H9 (cell line): ENCODE data around the gene SLC7A1. TPM values are rescaled to one million over a fixed set of nuclear protein-coding genes. Genes with fewer than 3 reads are reported as not detected.
A peak's percentile ranks its signal among the peaks of the same experiment; 100 is the strongest.

Experiments
- DNase-seq: peaks from one replicate; pipeline ENCODE4 v3.0.0-alpha.2; 2017
- H2AFZ ChIP-seq: one replicate; pipeline ENCODE4 v1.6.1; 2013; ENCODE audit warnings: mild to moderate bottlenecking, low read length, control low read depth, moderate library complexity
- H2AK5ac ChIP-seq: 2 replicates; pipeline ENCODE4 v1.6.1; 2013; ENCODE audit warnings: low read length, control low read depth, mixed read lengths; ENCODE audit not compliant: insufficient read length
- H2BK120ac ChIP-seq: one replicate; pipeline ENCODE4 v1.6.1; 2013; ENCODE audit warnings: low read depth, mild to moderate bottlenecking, low read length, control low read depth, inconsistent platforms; ENCODE audit not compliant: poor library complexity, severe bottlenecking
- H2BK12ac ChIP-seq: 2 replicates; pipeline ENCODE4 v1.6.1; 2013; ENCODE audit warnings: low read length, control low read depth, mixed read lengths, low read depth; ENCODE audit not compliant: insufficient read length
- H2BK15ac ChIP-seq: 2 replicates; pipeline ENCODE4 v1.6.1; 2013; ENCODE audit warnings: low read depth, low read length, control low read depth
- H2BK20ac ChIP-seq: one replicate; pipeline ENCODE4 v1.6.1; 2013; ENCODE audit warnings: low read depth, mild to moderate bottlenecking, low read length, control low read depth, inconsistent platforms; ENCODE audit not compliant: poor library complexity, severe bottlenecking
- H2BK5ac ChIP-seq: 2 replicates; pipeline ENCODE4 v1.6.1; 2013; ENCODE audit warnings: low read length, control low read depth, mixed read lengths; ENCODE audit not compliant: insufficient read length
- H3K14ac ChIP-seq: 2 replicates; pipeline ENCODE4 v1.6.1; 2013; ENCODE audit warnings: low read length, control low read depth; ENCODE audit not compliant: insufficient read depth
- H3K18ac ChIP-seq: 2 replicates; pipeline ENCODE4 v1.6.1; 2013; ENCODE audit warnings: low read depth, mild to moderate bottlenecking, mixed read lengths, low read length, control low read depth; ENCODE audit not compliant: insufficient read length
- H3K23ac ChIP-seq: 2 replicates; pipeline ENCODE4 v1.6.1; 2013; ENCODE audit warnings: low read length, control low read depth, mixed read lengths, low read depth; ENCODE audit not compliant: insufficient read length
- H3K23me2 ChIP-seq: 2 replicates; pipeline ENCODE4 v1.6.1; 2013; ENCODE audit warnings: low read depth, mild to moderate bottlenecking, mixed read lengths, low read length, control low read depth; ENCODE audit not compliant: insufficient read length, poor library complexity, severe bottlenecking
- H3K27ac ChIP-seq: 2 replicates; pipeline ENCODE4 v1.5.1; 2013; ENCODE audit warnings: low read length, control low read depth, mixed read lengths, low read depth; ENCODE audit not compliant: insufficient read length
- H3K27me3 ChIP-seq: 2 replicates; pipeline ENCODE4 v1.6.1; 2013; ENCODE audit warnings: low read length, control low read depth, inconsistent platforms; ENCODE audit not compliant: insufficient read depth
- H3K4ac ChIP-seq: 2 replicates; pipeline ENCODE4 v1.6.1; 2013; ENCODE audit warnings: low read depth, mild to moderate bottlenecking, control low read depth, inconsistent platforms, low read length, moderate library complexity
- H3K4me1 ChIP-seq: 2 replicates; pipeline ENCODE4 v1.6.1; 2013; ENCODE audit warnings: low read length, control low read depth, inconsistent platforms; ENCODE audit not compliant: insufficient read depth
- H3K4me2 ChIP-seq: 2 replicates; pipeline ENCODE4 v1.6.1; 2013; ENCODE audit warnings: low read length, control low read depth, mixed read lengths; ENCODE audit not compliant: insufficient read length, insufficient read depth
- H3K56ac ChIP-seq: 2 replicates; pipeline ENCODE4 v1.6.1; 2013; ENCODE audit warnings: low read depth, mild to moderate bottlenecking, mixed read lengths, low read length, control low read depth; ENCODE audit not compliant: insufficient read length
- H3K79me1 ChIP-seq: 2 replicates; pipeline ENCODE4 v1.6.1; 2013; ENCODE audit warnings: low read depth, mild to moderate bottlenecking, moderate library complexity, low read length, control low read depth, inconsistent platforms; ENCODE audit not compliant: insufficient read depth, poor library complexity, severe bottlenecking
- H3K79me2 ChIP-seq: 2 replicates; pipeline ENCODE4 v1.6.1; 2013; ENCODE audit warnings: low read length, control low read depth, inconsistent platforms; ENCODE audit not compliant: insufficient read depth
- H3K9ac ChIP-seq: 2 replicates; pipeline ENCODE4 v1.6.1; 2013; ENCODE audit warnings: low read length, control low read depth, mixed read lengths; ENCODE audit not compliant: insufficient read length; ENCODE audit errors: extremely low read depth
- H3K9me3 ChIP-seq: one replicate; pipeline ENCODE4 v1.6.1; 2013; ENCODE audit warnings: low read depth, low read length, inconsistent platforms; ENCODE audit not compliant: control insufficient read depth
- H3T11ph ChIP-seq: one replicate; pipeline ENCODE4 v1.6.1; 2013; ENCODE audit warnings: mild to moderate bottlenecking, low read length, control low read depth, inconsistent platforms
- H4K20me1 ChIP-seq: one replicate; pipeline ENCODE4 v1.6.1; 2013; ENCODE audit not compliant: control insufficient read depth, insufficient read length, insufficient read depth
- H4K5ac ChIP-seq: 2 replicates; pipeline ENCODE4 v1.6.1; 2013; ENCODE audit warnings: low read depth, mild to moderate bottlenecking, mixed read lengths, low read length, control low read depth; ENCODE audit not compliant: insufficient read length
- H4K8ac ChIP-seq: replicated peaks from 2 replicates; pipeline ENCODE4 v1.6.1; 2013; ENCODE audit warnings: low read length, control low read depth, mixed read lengths, low read depth; ENCODE audit not compliant: insufficient read length
- H4K91ac ChIP-seq: 2 replicates; pipeline ENCODE4 v1.6.1; 2013; ENCODE audit warnings: low read depth, mild to moderate bottlenecking, moderate library complexity, mixed read lengths, low read length, control low read depth; ENCODE audit not compliant: insufficient read length
- H3K27ac Mint-ChIP-seq, 3 experiments: 2 replicates in 2 of 3; 3 replicates in 1 of 3; pipeline ENCODE4 v1.8.0; 2020 to 2021; ENCODE audit warnings: mixed read lengths in 3 of 3, mild to moderate bottlenecking in 1 of 3, moderate library complexity in 1 of 3
- H3K27me3 Mint-ChIP-seq: 2 replicates; pipeline ENCODE4 v1.8.0; 2021; ENCODE audit warnings: low read depth, mild to moderate bottlenecking, moderate library complexity, mixed read lengths
- H3K36me3 Mint-ChIP-seq, 3 experiments: 2 replicates in 2 of 3; 3 replicates in 1 of 3; pipeline ENCODE4 v1.8.0; 2020 to 2021; ENCODE audit warnings: low read depth in 3 of 3, mixed read lengths in 3 of 3; ENCODE audit not compliant: insufficient read depth in 1 of 3
- H3K4me1 Mint-ChIP-seq, 2 experiments: 2 replicates each; pipeline ENCODE4 v1.8.0; 2020; ENCODE audit warnings: mixed read lengths in 2 of 2
- H3K4me3 Mint-ChIP-seq, 2 experiments: 2 replicates in 1 of 2; 3 replicates in 1 of 2; pipeline ENCODE4 v1.8.0; 2020 to 2021; ENCODE audit warnings: mild to moderate bottlenecking in 2 of 2, mixed read lengths in 2 of 2, moderate library complexity in 1 of 2
- H3K9me3 Mint-ChIP-seq, 2 experiments: 2 replicates in 1 of 2; 3 replicates in 1 of 2; pipeline ENCODE4 v1.8.0; 2020; ENCODE audit warnings: mild to moderate bottlenecking in 2 of 2, mixed read lengths in 2 of 2, moderate library complexity in 1 of 2
- WGBS: extraction: QIAGEN DNeasy Blood & Tissue Kit; methylation state at CpG from one replicate; pipeline ENCODE4 v1.1.7; 2013; ENCODE audit warnings: missing lambda C conversion rate, low lambda C conversion rate, mixed read lengths; ENCODE audit not compliant: insufficient read length; ENCODE audit errors: extremely low coverage; 5-methylcytosine and 5-hydroxymethylcytosine counted together
- total RNA-seq: library from RNA; stranded (reverse); gene quantifications from 2 replicates; pipeline ENCODE4 v1.2.1, GENCODE V29; 2021
- TF ChIP-seq, protein P1 (sequence below): fragments of 200-600 bp; sonication (generic); conservative IDR thresholded peaks from 3 replicates; pipeline ENCODE4 v1.8.0; 2021; ENCODE audit warnings: antibody characterized with exemption, mild to moderate bottlenecking

The SLC7A1 gene
- total RNA-seq, 1 experiment from 2014 or later, result 109 TPM

DNA sequence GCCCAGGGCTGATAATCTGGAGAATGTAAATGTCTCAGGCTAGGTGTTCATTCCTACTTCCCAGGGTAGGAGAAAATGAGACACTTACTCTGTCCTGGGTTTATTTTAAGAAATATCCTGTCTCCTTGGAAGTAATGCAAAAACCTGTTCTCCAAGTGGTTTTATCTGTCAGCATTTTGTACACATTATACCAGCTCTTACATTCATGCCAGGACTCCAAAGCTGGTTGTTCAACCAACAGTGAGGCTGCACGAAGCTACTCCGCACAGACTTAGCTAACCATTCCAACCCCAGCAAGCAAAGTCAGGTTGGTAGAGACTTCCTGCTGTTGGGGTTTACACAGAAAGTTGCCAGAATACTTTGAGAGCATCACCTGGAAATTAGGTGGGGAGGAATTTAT is 55.6 kb downstream of the SLC7A1 start:
- Histone ChIP-seq H3K27ac (no peak overlapping the region), H2AFZ (no peak overlapping the region), H2BK120ac (no peak overlapping the region), H2BK15ac (no peak overlapping the region), H3K14ac (no peak overlapping the region), H2AK5ac (no peak overlapping the region), H4K5ac (no peak overlapping the region), H3K4me2 (no peak overlapping the region), H3K4me1 (peaks cover 10% of the 10 kb centered on the region), H3K23me2 (no peaks in the 10 kb centered on the region), H3K18ac (no peak overlapping the region), H3K23ac (no peak overlapping the region), H3K4ac (no peak overlapping the region), H3K27me3 (no peaks in the 10 kb centered on the region), H2BK12ac (no peak overlapping the region), H4K91ac (no peak overlapping the region), H3K9ac (no peak overlapping the region), H2BK20ac (no peak overlapping the region), H3K79me2 (peaks cover 2% of the 10 kb centered on the region; the same call in 1 of the 2 replicates), H3K79me1 (peaks cover 3% of the 10 kb centered on the region), H3K56ac (no peak overlapping the region), H3K9me3 (no peaks in the 10 kb centered on the region), H3T11ph (no peak overlapping the region), H4K20me1 (no peaks in the 10 kb centered on the region), H4K8ac (no peak overlapping the region), H2BK5ac (no peak overlapping the region)
- Mint-ChIP-seq H3K36me3 (peaks cover 18 to 46% (median 25%) of the 10 kb centered on the region in 3 experiments), H3K27ac (peak overlapping the region; percentile 44 to 91 (median 53); a peak in 4 of 7 replicates), H3K9me3 (no peaks in the 10 kb centered on the region), H3K27me3 (no peaks in the 10 kb centered on the region), H3K4me1 (peaks cover 28 to 37% of the 10 kb centered on the region in 2 experiments), H3K4me3 (no peak overlapping the region)
- DNase-seq, result no peak
- no CpG with 5 or more reads among the region's 2 CpGs for WGBS
- TF ChIP-seq, protein P1, sequence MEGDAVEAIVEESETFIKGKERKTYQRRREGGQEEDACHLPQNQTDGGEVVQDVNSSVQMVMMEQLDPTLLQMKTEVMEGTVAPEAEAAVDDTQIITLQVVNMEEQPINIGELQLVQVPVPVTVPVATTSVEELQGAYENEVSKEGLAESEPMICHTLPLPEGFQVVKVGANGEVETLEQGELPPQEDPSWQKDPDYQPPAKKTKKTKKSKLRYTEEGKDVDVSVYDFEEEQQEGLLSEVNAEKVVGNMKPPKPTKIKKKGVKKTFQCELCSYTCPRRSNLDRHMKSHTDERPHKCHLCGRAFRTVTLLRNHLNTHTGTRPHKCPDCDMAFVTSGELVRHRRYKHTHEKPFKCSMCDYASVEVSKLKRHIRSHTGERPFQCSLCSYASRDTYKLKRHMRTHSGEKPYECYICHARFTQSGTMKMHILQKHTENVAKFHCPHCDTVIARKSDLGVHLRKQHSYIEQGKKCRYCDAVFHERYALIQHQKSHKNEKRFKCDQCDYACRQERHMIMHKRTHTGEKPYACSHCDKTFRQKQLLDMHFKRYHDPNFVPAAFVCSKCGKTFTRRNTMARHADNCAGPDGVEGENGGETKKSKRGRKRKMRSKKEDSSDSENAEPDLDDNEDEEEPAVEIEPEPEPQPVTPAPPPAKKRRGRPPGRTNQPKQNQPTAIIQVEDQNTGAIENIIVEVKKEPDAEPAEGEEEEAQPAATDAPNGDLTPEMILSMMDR, result no peak
